Memory B cell (primary cell): ENCODE measurements around the gene ATP1B3.
"Not testable (repeated sequence)": the region's sequence is repeated elsewhere in the genome, so short reads cannot be mapped to it uniquely, and the experiment has no call there.

Experiments
- ATAC-seq: fragments of 150-1000 bp; cut with Tn5 transposase; 2 replicates; pipeline ENCODE4 v1.10.0; 2021; ENCODE audit warnings: low read depth, mild to moderate bottlenecking, moderate library complexity
- DNase-seq, 2 donors: peaks; one replicate each; pipeline ENCODE4 v3.0.0; 2022; ENCODE audit warnings: low spot score in 2 of 2
- H3K27ac Mint-ChIP-seq: one replicate; pipeline ENCODE4 v1.8.0; 2022; ENCODE audit warnings: mild to moderate bottlenecking, moderate library complexity, mixed read lengths
- H3K27me3 Mint-ChIP-seq: one replicate; pipeline ENCODE4 v1.8.0; 2022; ENCODE audit warnings: mixed read lengths
- H3K36me3 Mint-ChIP-seq: one replicate; pipeline ENCODE4 v1.8.0; 2022; ENCODE audit warnings: mild to moderate bottlenecking, mixed read lengths
- H3K4me1 Mint-ChIP-seq: one replicate; pipeline ENCODE4 v1.8.0; 2022; ENCODE audit warnings: mixed read lengths
- H3K4me3 Mint-ChIP-seq: one replicate; pipeline ENCODE4 v1.8.0; 2022; ENCODE audit warnings: mild to moderate bottlenecking, moderate library complexity, mixed read lengths
- H3K9me3 Mint-ChIP-seq: one replicate; pipeline ENCODE4 v1.8.0; 2022; ENCODE audit warnings: mixed read lengths

The ATP1B3 gene

DNA sequence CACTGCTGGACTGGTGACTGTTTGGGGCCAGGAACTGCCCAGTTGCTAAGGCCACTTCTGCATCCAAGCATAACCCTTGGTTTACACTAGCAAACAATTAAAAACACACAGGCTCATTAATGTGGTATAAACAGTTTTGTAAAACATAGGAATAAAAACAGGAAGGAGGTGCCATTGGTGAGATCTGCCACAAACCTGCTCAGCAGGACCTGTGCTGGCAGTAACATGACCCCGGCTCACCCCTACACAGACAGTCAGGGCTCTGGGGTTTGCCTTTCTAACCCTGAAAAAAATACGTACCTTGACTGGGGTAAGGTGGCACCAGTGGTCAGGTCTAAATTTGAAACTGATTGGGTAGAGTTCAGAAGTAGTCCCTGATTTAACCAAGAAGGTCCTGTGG lies 76.2 kb downstream of the ATP1B3 start:
- Mint-ChIP-seq H3K4me1 (peaks cover 4% of the 10 kb centered on the region), H3K27me3 (no peaks in the 10 kb centered on the region), H3K27ac (no peak overlapping the region), H3K9me3 (no peaks in the 10 kb centered on the region), H3K36me3 (peaks cover 18% of the 10 kb centered on the region), H3K4me3 (no peak overlapping the region)
- ATAC-seq (no peak), DNase-seq (no peak)

DNA sequence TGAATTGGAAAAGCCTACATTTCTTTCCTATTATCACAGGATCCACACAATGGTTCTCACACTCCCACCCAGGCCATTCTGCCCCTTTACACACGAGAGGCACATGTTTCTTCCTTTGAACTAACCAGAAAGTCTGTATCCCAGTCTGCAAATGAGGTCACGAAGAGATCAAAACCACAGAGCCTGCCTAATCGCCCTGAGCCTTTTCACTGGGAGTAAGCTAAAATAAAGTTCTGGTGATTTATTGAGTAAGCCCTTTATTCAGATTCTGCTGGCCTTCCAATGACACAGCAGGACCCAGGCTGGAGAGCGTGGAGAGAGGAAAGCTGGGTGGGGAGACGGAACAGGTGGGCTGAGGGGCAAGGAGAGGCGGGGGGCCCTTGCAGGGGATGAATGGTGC lies 78.7 kb downstream of the ATP1B3 start:
- Mint-ChIP-seq H3K4me1 (peaks cover 4% of the 10 kb centered on the region), H3K9me3 (no peaks in the 10 kb centered on the region), H3K27ac (peak overlapping the region; percentile 40), H3K27me3 (no peaks in the 10 kb centered on the region), H3K4me3 (no peak overlapping the region), H3K36me3 (peaks cover 23% of the 10 kb centered on the region)
- no peak for DNase-seq
- no peak for ATAC-seq

DNA sequence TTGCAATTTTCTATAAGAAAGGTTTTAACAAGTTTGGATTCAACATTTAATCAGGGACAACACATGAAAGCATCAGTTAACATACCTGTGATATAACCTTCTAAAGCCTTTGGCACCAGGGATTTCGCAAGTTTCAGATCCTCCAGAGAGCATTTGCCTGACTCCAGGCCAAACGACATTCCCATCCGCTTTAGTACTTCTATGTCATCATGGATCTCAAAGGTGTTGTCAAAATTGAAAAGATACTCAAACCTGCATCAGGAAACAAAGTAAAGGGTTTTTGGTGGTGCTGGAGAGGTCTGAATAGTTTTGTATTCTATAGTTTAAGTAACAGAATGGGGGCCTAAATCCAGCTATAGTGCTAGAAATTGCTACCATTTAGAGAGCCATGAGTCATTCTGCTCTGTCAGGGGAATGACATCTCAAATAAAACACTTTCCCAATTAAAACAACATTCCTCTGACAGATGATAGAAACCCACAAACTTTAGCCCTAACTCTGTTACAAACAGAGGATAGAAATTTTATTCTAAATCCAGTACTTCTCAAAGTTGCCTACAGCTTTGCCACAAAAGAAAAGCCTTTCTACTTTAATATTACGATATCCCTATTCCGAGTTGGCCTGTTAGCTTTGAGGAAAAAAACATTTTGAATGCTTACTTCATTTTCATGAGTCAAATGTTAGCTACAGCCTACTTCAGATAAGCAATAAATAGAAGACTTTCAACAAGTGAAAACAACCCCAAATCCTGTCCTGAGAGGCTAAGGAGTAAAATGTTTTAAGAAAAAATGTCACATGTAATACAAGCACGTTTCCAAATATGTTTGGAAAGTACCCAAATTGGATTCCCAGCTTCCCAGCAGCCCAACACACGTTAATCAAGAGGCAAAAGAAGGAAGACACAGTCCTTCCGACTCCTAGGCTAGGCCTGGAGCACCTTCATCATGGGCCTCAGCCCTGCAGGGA lies 83.4 kb downstream of the ATP1B3 start:
- no peaks in the 10 kb centered on the region for H3K4me1 Mint-ChIP-seq
- H3K9me3 Mint-ChIP-seq = no peaks in the 10 kb centered on the region
- H3K4me3 Mint-ChIP-seq = no peak overlapping the region
- no peak overlapping the region for H3K27ac Mint-ChIP-seq
- no peak for DNase-seq
- no peaks in the 10 kb centered on the region for H3K27me3 Mint-ChIP-seq
- no peak for ATAC-seq
- H3K36me3 Mint-ChIP-seq = peaks cover 19% of the 10 kb centered on the region

DNA sequence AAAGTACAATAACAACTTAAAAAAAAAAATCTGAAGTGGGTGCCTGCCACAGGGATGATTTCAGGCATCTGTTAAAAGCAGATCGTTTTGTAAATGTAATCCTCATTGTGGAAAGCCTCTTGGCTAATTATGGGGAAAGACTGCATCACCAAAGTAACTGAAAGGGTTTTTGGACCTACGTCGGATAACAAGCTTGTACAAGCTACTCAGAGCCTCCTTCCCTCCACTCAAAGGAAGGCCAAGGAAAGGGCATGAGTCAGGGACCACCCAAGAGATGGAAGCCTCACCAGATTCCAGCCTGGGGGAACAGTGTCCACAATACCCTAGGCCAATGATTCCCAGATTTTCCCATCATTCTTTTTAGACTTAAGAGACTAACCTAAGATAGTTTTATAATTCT lies 84.3 kb downstream of the ATP1B3 start:
- Mint-ChIP-seq H3K9me3 (no peaks in the 10 kb centered on the region), H3K27me3 (no peaks in the 10 kb centered on the region), H3K4me1 (no peaks in the 10 kb centered on the region), H3K4me3 (no peak overlapping the region), H3K36me3 (peaks cover 16% of the 10 kb centered on the region), H3K27ac (no peak overlapping the region)
- DNase-seq (no peak), ATAC-seq (no peak)

DNA sequence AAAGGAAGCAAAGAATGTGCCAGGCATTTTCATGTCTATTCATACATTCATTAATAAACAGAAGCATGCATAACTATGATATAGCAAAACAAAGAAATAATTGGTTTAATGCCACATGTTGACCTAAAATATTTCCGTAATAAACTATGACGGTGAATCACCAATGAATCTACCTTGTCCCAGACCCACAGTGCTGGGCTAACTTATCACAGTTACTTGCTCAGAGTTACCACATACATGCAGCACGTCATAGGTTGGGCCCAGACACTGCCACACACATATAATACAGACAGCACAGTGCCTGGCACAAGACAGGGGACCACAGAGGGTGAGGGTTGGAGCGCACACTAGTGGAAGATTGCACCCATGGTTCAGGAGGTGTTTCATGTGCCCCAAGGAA lies 86.9 kb downstream of the ATP1B3 start:
- Mint-ChIP-seq H3K27me3 (no peaks in the 10 kb centered on the region), H3K36me3 (peaks cover 8% of the 10 kb centered on the region), H3K9me3 (no peaks in the 10 kb centered on the region), H3K4me3 (no peak overlapping the region), H3K27ac (no peak overlapping the region), H3K4me1 (no peaks in the 10 kb centered on the region)
- ATAC-seq = no peak
- no peak for DNase-seq

DNA sequence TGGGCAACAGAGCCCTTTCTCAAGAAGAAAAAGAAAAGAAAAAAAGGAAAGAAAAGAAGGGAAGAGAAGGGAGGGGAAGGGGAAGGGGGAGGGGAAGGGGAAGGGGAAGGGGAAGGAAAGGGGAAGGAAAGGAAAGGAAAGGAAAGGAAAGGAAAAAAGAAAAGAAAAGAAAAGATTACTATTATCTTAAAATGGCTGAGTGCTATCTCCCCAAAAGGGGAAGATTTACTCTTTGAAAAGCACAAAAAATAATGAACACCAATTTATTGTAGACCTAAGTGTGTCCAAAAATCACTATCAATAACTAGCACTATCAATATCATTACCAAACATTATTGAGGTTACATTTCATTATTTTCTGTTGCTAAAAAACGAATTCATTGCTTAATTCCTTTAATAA lies 89.0 kb downstream of the ATP1B3 start:
- Mint-ChIP-seq H3K4me3 (no peak overlapping the region), H3K4me1 (no peaks in the 10 kb centered on the region), H3K27me3 (no peaks in the 10 kb centered on the region), H3K9me3 (no peaks in the 10 kb centered on the region), H3K27ac (no peak overlapping the region), H3K36me3 (peaks cover 6% of the 10 kb centered on the region)
- no peak for ATAC-seq
- DNase-seq = no peak

DNA sequence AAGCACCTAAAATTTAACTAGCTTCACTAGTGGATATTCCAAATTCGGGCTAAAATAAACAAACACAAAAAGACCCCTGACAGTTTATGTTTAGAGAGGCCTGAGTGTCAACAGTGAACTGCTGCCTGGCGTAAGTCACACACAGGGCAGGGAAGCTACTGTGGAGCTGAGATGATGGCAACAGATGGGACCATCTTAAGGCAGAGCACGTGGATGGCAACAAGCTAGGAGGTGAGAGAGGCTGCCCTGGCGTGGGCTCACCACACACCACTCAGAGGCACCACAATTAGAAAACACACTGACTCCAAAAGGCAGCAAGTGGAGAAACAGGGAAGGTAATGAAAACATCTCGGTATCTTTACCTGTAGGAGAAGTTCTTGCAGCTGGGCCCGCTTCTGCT lies 93.3 kb downstream of the ATP1B3 start:
- no peak for ATAC-seq
- no peaks in the 10 kb centered on the region for H3K4me1 Mint-ChIP-seq

DNA sequence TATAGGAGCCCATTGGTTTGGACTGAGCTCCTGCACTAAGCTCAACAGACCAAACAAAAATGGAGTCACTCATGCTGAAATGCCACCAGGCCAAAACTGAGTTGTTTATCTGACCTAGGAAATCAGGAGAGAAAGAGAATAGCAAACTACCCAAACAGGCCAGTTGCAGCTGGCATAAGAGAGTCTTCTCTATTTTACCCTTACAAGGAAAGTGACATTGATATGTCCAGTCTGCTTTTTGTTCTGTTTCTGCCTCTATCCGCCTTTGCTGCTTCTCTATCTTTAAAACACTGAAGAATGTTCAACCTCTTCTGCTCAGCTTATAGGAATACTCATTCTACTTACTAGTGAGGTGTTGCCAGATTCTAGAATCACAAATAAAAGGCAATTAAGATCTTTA lies 95.1 kb downstream of the ATP1B3 start:
- Mint-ChIP-seq H3K4me1 (no peaks in the 10 kb centered on the region), H3K27ac (no peak overlapping the region), H3K36me3 (peaks cover 14% of the 10 kb centered on the region), H3K27me3 (no peaks in the 10 kb centered on the region), H3K9me3 (no peaks in the 10 kb centered on the region), H3K4me3 (no peak overlapping the region)
- DNase-seq (no peak), ATAC-seq (no peak)

More for the DNA sequence above, 93.3 kb downstream of the ATP1B3 start:
- no peak overlapping the region for H3K4me3 Mint-ChIP-seq
- no peaks in the 10 kb centered on the region for H3K27me3 Mint-ChIP-seq
- no peaks in the 10 kb centered on the region for H3K9me3 Mint-ChIP-seq
- H3K36me3 Mint-ChIP-seq = peaks cover 8% of the 10 kb centered on the region
- H3K27ac Mint-ChIP-seq = no peak overlapping the region
- DNase-seq = no peak

DNA sequence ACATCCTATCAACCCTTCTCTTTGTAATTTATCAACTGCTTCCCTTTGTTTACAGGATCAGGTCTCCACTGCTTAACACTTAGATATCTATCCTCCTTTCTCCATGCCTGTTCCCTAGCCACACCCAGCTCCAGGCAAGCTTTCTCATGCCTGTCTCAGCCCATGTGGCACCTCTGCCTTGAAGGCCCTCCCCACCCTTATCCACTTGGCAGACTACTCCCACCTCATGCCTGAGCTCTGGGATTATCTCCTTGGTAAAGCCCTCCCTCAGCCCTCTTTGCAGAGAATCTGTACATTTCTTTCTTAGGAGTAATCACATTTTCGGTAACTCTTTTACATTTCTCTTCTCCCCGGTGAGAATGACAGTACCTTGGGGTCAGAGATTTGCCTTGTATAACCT lies 96.0 kb downstream of the ATP1B3 start:
- H3K9me3 Mint-ChIP-seq = no peaks in the 10 kb centered on the region
- H3K4me1 Mint-ChIP-seq = no peaks in the 10 kb centered on the region
- H3K36me3 Mint-ChIP-seq = peaks cover 15% of the 10 kb centered on the region
- H3K4me3 Mint-ChIP-seq = no peak overlapping the region
- H3K27ac Mint-ChIP-seq = no peak overlapping the region
- DNase-seq (no peak), ATAC-seq (no peak)
- no peaks in the 10 kb centered on the region for H3K27me3 Mint-ChIP-seq

DNA sequence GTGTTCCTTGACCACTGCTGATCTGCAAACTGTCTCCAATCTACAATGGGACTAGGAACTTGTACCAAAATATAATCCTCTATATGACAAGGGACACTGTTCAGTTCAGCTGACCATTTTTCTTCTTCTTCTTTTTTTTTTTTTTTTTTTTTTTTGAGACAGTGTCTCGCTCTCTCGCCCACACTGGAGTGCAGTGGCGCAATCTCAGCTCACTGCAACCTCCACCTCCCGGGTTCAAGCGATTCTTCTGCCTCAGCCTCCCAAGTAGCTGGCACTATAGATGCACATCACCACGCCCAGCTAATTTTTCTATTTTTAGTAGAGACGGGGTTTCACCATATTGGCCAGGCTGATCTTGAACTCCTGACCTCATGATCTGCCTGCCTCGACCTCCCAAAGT lies 98.3 kb downstream of the ATP1B3 start:
- H3K4me1 Mint-ChIP-seq, H3K4me3 Mint-ChIP-seq, H3K27ac Mint-ChIP-seq, DNase-seq, ATAC-seq, H3K27me3 Mint-ChIP-seq, H3K9me3 Mint-ChIP-seq: not testable (repeated sequence)
- H3K36me3 Mint-ChIP-seq = peaks cover 21% of the 10 kb centered on the region
